ENCODE measurements around the gene TXNDC5. TPM values are rescaled to one million over a fixed set of nuclear protein-coding genes. Genes with fewer than 3 reads are reported as not detected.
A peak's percentile ranks its signal among the peaks of the same experiment; 100 is the strongest.

Gene TXNDC5
- total RNA-seq, 1 experiment from 2014 or later, result 177 TPM

DNA sequence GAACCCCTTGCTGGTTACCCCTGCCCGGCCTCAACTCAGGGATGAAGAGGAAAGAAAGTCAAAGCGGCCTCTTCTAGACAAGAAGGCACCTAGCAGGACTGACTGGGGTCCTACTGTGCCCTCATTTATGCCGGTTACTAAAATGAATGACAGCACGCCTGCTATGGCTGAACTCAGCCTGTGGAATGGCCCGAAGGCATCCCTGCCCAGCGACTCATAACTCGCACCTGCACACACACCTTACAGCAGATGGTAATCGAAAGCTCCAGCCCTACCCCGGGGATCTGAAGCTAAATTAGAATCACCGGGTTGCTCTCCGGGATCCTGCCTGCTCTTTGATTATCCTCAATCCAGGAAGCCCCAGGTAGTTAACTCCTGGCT lies 747 bp upstream of the TXNDC5 start:
- in situ Hi-C loops (cut with HindIII; ENCODE audit: low pct_unique_long_range_greater_than_20kb, low sequenced_read_pairs), result no loop called here
- intact Hi-C loops (cut with micrococcal nuclease; ENCODE audit: unreplicated experiment), result loop anchor here (2.0 to 10.0 kb wide), 2 partner anchors 95 to 187 kb away; partner anchors contain the start of gene BMP6
- ChIA-PET POLR2A (no interaction called here), CTCF (no interaction called here)
- TF ChIP-seq TCF7L2 (IDR thresholded peaks at IDR 0.05; ENCODE audit: low read depth, low read length) (no peak), POLR2AphosphoS5 (IDR thresholded peaks at IDR 0.05; ENCODE audit: low read depth, low read length) (no peak), SIN3A (IDR thresholded peaks at IDR 0.05; ENCODE audit: borderline replicate concordance, insufficient read depth, low read depth, low read length) (no peak), CTCF (IDR thresholded peaks at IDR 0.05) (no peak)
- TF ChIP-seq, protein P1, sequence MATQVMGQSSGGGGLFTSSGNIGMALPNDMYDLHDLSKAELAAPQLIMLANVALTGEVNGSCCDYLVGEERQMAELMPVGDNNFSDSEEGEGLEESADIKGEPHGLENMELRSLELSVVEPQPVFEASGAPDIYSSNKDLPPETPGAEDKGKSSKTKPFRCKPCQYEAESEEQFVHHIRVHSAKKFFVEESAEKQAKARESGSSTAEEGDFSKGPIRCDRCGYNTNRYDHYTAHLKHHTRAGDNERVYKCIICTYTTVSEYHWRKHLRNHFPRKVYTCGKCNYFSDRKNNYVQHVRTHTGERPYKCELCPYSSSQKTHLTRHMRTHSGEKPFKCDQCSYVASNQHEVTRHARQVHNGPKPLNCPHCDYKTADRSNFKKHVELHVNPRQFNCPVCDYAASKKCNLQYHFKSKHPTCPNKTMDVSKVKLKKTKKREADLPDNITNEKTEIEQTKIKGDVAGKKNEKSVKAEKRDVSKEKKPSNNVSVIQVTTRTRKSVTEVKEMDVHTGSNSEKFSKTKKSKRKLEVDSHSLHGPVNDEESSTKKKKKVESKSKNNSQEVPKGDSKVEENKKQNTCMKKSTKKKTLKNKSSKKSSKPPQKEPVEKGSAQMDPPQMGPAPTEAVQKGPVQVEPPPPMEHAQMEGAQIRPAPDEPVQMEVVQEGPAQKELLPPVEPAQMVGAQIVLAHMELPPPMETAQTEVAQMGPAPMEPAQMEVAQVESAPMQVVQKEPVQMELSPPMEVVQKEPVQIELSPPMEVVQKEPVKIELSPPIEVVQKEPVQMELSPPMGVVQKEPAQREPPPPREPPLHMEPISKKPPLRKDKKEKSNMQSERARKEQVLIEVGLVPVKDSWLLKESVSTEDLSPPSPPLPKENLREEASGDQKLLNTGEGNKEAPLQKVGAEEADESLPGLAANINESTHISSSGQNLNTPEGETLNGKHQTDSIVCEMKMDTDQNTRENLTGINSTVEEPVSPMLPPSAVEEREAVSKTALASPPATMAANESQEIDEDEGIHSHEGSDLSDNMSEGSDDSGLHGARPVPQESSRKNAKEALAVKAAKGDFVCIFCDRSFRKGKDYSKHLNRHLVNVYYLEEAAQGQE (IDR thresholded peaks at IDR 0.05; ENCODE audit: insufficient read depth in 1 of 2, low read depth in 2 of 2, low read length in 1 of 2), result no peak
- Histone ChIP-seq H3K9me3 (ENCODE audit: control insufficient read depth, insufficient read depth, low read depth, low read length) (no peaks in the 10 kb centered on the region), H3K27me3 (ENCODE audit: control insufficient read depth, insufficient read depth, low read length) (0 out of 2 replicates have a peak, but pooled peaks cover 2% of the 10 kb centered on the region), H3K36me3 (ENCODE audit: control insufficient read depth, insufficient read depth, low read length) (no peaks in the 10 kb centered on the region), H3K27ac (ENCODE audit: low read length) (peak overlapping the region; percentile 92), H3K4me1 (ENCODE audit: control insufficient read depth, insufficient read depth, low read length) (peaks cover 13% of the 10 kb centered on the region), H3K4me3 (ENCODE audit: low read depth in 2 of 2, low read length in 2 of 2) (peak overlapping the region; percentile 64 to 75)
- no peak; the same call in 1 of the 2 replicates for ATAC-seq
- no peak for DNase-seq (ENCODE audit: low read depth, low spot score)
- no TSS peak for BruUV-seq (replicated peaks)

DNA sequence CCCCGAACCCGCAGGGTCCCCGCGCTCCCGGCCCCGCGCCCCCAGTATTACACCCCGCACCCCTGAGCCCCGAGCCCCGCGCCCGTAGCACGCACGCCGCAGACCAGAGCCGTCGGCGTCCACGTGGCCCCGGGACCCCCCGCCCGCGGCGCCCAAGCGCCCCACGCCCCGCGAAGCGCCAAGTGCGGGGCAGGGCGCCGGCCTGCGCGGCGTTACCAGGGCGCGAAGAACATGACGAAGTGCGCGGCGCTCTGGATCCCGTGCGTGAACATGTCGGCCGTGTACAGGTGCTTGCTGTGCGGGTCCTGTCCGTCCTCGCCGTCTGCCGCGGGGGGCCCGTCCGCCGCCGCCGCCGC lies 312 bp downstream of the TXNDC5 start:
- ATAC-seq (peak; percentile 69), DNase-seq (ENCODE audit: low read depth, low spot score) (no peak)
- Histone ChIP-seq H3K9me3 (ENCODE audit: control insufficient read depth, insufficient read depth, low read depth, low read length) (no peaks in the 10 kb centered on the region), H3K36me3 (ENCODE audit: control insufficient read depth, insufficient read depth, low read length) (no peaks in the 10 kb centered on the region), H3K27ac (ENCODE audit: low read length) (no peak overlapping the region), H3K4me1 (ENCODE audit: control insufficient read depth, insufficient read depth, low read length) (peaks cover 13% of the 10 kb centered on the region), H3K27me3 (ENCODE audit: control insufficient read depth, insufficient read depth, low read length) (0 out of 2 replicates have a peak, but pooled peaks cover 2% of the 10 kb centered on the region), H3K4me3 (ENCODE audit: low read depth in 2 of 2, low read length in 2 of 2) (peak overlapping the region; percentile 66 to 75)
- in situ Hi-C loops (cut with HindIII; ENCODE audit: low pct_unique_long_range_greater_than_20kb, low sequenced_read_pairs) (no loop called here), intact Hi-C loops (cut with micrococcal nuclease; ENCODE audit: unreplicated experiment) (loop anchor here (2.0 to 10.0 kb wide), 2 partner anchors 97 to 185 kb away; partner anchors contain the start of gene BMP6)
- TF ChIP-seq SIN3A (IDR thresholded peaks at IDR 0.05; ENCODE audit: borderline replicate concordance, insufficient read depth, low read depth, low read length) (no peak; the same call in 1 of the 2 replicates), POLR2AphosphoS5 (IDR thresholded peaks at IDR 0.05; ENCODE audit: low read depth, low read length) (no peak), TCF7L2 (IDR thresholded peaks at IDR 0.05; ENCODE audit: low read depth, low read length) (no peak), CTCF (IDR thresholded peaks at IDR 0.05) (no peak)
- TF ChIP-seq, protein P1 (IDR thresholded peaks at IDR 0.05; ENCODE audit: insufficient read depth in 1 of 2, low read depth in 2 of 2, low read length in 1 of 2), result no peak
- POLR2A ChIA-PET, result interaction anchor here (0.7 kb wide), 1 partner anchor 95 kb away, joined by 3 read pairs; no protein-coding TSS in a partner anchor
- CTCF ChIA-PET, result no interaction called here
- no TSS peak for BruUV-seq (replicated peaks)
